HG02840 (cell line): Measurements from ENCODE around the gene BCAP31.
"Not testable (repeated sequence)": the region's sequence is repeated elsewhere in the genome, so short reads cannot be mapped to it uniquely, and the experiment has no call there.

ENCODE experiments used
- ATAC-seq: cut with Tn5 transposase; IDR thresholded peaks from one replicate; pipeline ENCODE4 v1.9.1; 2021; ENCODE audit warnings: mild to moderate bottlenecking, moderate library complexity, moderate number of reproducible peaks; ENCODE audit not compliant: unreplicated experiment, low FRiP score

The BCAP31 gene

DNA sequence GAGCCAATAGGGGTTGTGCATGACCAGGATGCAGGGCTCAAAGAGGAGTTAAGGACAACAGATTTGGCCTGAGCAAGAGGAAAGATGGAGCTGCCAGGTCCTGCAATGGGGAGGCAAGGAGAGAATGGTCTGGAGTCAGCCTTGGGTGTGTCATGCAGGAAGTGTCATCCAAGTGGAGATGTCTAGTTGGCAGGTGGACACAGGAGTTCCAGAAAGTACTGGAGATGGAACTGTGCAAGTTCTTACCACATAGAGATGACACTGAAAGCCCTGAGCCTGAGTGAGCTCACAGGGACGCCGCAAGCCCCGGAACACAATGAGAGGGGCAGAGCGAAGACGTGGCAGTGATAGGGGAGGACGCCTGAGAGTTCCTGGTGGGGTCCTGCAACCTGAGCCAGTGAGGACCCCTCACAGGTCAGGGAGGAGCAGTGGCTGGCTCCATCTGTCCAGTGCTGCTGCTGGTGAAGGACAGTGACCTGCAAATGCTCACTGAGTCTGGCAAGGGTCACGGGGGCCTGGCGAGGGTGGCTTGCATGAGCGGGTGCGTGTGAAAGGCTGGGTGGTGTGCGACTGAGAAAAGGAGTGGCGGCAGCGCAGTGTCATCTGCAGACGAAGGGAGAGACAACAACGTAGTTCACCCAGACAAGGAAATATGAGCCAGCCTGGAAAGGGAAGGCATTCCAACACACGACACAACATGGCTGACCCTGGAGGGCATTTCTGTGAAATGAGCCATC, 27.0 kb downstream of the BCAP31 start:
- ATAC-seq = not testable (repeated sequence)

- not testable (repeated sequence) for ATAC-seq
Observed at GRCh38 chrX:153696538-153696937, 27.6 kb downstream of the BCAP31 start.

- ATAC-seq = no peak
Observed at GRCh38 chrX:153696100-153696499, 28.1 kb downstream of the BCAP31 start.

GRCh38 chrX:153694687-153695270, 29.4 kb downstream of the BCAP31 start:
- no peak for ATAC-seq

DNA sequence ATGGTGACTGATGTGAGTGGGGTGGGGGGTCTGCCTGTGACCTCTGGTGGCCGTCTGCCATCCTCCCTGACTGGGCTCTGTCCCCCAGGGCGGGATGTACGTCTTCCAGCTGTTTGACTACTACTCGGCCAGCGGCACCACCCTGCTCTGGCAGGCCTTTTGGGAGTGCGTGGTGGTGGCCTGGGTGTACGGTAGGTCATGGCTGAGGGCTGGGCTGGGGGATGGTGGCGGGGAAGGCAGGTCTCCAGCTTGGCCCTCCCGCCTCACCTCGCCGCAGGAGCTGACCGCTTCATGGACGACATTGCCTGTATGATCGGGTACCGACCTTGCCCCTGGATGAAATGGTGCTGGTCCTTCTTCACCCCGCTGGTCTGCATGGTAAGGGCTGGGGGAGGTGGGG, 29.9 kb downstream of the BCAP31 start:
- not testable (repeated sequence) for ATAC-seq

DNA sequence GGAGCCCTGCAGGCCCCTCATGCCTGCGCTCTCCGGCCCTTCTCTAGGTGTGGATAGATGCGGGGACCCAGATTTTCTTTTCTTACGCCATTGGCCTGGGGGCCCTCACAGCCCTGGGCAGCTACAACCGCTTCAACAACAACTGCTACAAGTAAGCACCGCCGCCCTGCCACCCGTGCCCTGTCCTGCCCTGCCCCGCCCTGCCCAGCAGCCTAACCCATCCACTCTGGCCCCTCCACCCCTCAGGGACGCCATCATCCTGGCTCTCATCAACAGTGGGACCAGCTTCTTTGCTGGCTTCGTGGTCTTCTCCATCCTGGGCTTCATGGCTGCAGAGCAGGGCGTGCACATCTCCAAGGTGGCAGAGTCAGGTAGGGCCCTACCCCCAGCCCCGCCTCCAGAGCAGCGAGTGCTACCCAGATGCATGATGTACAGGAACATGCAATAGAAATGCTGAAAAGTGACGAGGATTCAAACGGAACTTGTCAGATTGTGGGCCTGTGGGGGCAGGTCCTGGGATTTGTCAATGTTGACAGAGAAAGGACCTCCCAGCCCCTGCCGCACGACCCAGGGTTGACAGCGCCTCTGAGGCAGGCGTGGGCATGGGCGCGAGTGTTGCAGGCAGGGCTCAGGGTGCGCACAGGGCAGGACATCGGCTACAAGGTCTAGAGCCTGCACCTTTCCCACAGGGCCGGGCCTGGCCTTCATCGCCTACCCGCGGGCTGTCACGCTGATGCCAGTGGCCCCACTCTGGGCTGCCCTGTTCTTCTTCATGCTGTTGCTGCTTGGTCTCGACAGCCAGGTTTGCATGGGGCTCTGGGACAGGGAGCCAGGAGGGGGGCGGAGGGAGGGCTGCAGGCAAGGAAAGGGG, 30.7 kb downstream of the BCAP31 start:
- no peak for ATAC-seq

DNA sequence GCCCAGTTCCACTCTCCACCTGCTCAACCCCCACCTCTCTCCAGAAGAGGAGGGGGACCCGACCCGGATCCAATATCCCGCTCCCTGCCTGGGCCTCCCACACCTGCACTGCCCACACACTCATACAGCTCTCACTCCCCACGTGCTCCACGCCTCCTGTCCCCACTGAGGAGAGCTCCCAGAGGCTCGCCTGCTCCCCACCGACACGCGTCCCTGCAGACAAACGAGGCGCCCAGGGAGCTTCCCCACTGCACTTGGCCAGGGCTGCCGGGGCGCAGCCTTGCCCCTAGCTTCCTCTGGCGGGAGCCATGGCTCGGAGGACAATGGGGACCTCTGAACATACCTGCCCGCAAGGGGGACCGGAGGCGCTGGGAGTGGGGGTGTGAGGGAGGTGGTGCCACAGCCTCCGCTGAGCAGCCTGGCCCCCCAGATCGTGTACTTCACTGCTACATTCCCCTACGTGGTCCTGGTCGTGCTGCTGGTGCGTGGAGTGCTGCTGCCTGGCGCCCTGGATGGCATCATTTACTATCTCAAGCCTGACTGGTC, 31.5 kb downstream of the BCAP31 start:
- no peak for ATAC-seq

DNA sequence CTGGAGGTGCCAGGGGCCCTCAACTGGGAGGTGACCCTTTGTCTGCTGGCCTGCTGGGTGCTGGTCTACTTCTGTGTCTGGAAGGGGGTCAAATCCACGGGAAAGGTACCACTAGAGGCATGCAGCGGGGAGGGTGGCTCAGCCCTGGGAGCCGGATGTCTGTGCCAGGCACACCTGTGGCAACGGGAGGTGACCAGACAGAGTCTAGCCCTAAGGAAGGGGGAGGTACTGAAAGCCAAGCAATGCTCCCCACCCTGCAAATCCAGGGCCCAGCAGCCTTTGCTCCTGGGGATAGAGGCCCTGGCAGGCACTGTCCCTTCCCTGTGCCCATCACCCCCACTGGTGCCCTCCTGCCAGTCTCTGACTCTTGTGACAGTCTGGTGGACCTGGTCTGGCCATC, 32.2 kb downstream of the BCAP31 start:
- no peak for ATAC-seq

- ATAC-seq = not testable (repeated sequence)
Observed at GRCh38 chrX:153691032-153691827, 33.0 kb downstream of the BCAP31 start.

GRCh38 chrX:153690466-153690865, 33.7 kb downstream of the BCAP31 start:
- no peak for ATAC-seq

DNA sequence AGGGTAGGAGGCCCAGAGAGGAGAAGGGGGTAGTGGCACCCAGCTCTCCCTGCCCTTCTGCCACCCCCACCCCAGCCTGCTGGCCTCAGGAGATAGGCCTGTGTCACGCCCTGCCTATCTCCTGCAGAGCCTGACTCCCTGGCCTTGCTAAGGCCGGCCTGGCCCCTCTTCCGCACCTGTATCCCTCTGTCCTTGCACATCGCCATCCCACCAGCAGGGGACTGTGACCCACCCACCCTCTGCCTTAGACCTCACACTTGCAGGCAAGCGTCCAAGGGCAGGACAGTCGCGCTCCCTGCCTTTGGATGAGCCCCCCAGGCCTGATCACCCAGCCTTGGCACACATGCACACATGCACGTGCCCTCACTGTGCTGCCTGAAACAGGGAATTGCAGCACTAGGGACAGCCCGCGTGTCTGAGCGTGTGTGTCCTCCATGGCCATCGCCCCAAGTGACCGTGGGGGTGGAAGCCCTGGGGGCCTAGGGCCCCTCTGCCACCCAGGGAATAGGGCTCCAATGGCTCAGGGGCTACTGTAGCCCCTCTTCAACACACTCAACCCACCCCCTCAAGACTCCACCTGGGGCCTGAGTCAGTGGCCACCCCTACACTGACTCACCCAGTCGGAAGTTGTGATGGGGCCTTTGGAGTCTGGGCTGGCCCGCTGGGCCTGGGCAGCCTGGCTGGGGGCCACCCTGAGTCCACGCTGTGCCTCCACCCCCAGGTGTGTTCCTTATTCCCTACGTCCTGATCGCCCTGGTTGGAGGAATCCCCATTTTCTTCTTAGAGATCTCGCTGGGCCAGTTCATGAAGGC, 34.3 kb downstream of the BCAP31 start:
- no peak for ATAC-seq

- no peak for ATAC-seq
Observed at GRCh38 chrX:153688911-153689590, 35.1 kb downstream of the BCAP31 start.

DNA sequence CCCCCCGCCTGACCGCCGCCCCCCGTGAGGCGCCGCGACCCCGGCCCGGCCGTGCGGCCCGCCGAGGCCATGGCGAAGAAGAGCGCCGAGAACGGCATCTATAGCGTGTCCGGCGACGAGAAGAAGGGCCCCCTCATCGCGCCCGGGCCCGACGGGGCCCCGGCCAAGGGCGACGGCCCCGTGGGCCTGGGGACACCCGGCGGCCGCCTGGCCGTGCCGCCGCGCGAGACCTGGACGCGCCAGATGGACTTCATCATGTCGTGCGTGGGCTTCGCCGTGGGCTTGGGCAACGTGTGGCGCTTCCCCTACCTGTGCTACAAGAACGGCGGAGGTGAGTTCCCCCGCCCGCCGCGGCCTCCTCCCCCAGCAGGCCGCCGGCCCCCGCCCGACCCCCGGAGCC, 35.7 kb downstream of the BCAP31 start:
- ATAC-seq = no peak

- ATAC-seq = no peak
Observed at GRCh38 chrX:153688071-153688470, 36.1 kb downstream of the BCAP31 start.

- ATAC-seq = no peak
Observed at GRCh38 chrX:153687121-153688039, 36.8 kb downstream of the BCAP31 start, which contains the start of gene SLC6A8. SLC6A8 (plus strand) TSS chrX:153687926; CDS start chrX:153688575, 649 bp downstream.

DNA sequence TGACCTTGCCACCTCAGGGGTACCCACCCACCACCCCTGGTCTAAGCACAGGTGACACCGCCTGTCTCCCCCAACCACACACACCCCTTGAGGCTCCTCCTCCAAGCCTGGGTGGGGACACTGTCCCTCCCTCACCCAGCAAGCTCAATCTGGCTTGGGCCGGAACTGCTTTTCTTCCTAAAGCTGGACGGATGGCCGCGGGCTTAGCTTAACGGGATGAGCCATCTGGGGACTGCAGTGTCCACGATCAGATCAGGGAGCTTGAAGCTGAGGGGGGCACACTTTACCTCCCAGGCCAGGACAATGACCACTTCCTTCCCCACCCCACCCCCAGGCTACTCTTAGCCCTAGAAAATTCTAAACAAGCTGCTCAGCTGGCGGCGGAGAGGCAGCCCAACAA, 37.5 kb downstream of the BCAP31 start:
- no peak for ATAC-seq

DNA sequence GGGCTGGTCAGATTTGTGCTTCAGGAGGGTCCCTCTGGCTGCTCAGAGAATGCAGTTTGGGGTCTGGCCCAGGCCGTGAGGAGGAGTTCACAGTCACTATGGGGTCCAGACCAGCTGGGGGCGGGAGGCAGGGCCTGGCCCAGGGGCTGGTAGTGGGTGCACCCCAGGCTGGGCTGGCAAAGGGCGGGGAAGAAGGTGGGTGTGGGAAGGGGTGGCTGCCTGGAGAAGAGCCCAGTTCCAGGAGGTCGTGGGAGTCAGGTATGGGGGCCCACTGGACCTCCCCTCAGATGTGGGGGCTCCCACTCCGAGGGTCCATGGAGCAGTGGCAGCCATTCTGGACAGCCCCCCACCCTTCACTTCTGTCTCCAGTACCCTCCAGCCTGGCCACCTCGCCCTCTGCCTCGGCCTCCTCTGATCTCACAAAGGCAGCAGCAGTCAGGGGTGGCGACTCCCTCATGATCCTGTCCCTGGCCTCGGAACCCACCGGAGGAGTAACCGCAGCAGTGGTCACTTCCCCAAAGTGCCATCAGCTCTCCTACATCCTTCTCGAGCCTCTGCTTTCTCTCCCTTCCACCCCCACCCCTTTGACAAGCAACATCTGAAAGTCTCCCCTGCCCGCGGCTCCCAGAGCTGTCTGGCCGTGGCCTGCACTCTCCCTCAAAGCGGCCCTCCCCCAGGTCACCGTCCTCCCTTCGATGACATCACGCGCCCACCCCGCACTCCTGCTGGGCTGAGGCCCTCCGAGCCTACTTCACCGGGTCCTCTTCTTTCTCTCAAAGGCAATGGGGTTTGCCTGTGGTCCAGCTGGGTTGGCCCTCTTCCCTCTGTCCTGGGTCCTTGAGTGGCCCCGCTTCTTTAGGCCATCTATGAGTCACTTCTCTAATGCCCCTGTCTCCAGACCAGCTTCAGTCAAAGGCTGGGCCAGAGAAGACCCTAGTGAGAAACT, 38.2 kb downstream of the BCAP31 start:
- ATAC-seq = no peak
